Tibial nerve (tissue), 4 donors: ENCODE measurements around the gene FRZB.

Experiments used
- CTCF ChIP-seq, 5 experiments: fragments of 200-600 bp in 3 of 5; fragments of 450-650 bp in 2 of 5; sonication (generic) in 3 of 5; IDR thresholded peaks; one replicate each; pipeline ENCODE4 v1.5.1; 2016 to 2019; ENCODE audit warnings: antibody characterized with exemption in 5 of 5, mild to moderate bottlenecking in 3 of 5, moderate library complexity in 2 of 5
- EP300 ChIP-seq, 2 donors: sonication (generic); formaldehyde crosslinking; IDR thresholded peaks; one replicate each; pipeline ENCODE4 v1.6.1; 2017; ENCODE audit warnings: antibody characterized with exemption in 2 of 2, mild to moderate bottlenecking in 1 of 2
- POLR2A ChIP-seq, 2 donors: fragments of 450-650 bp; IDR thresholded peaks; one replicate each; pipeline ENCODE4 v1.6.1; 2017; ENCODE audit warnings: antibody characterized with exemption in 2 of 2, mild to moderate bottlenecking in 2 of 2, moderate library complexity in 2 of 2

- TF ChIP-seq CTCF (IDR thresholded peaks at IDR 0.05): no peak
- no peak for TF ChIP-seq POLR2A (IDR thresholded peaks at IDR 0.05)
- TF ChIP-seq EP300 (IDR thresholded peaks at IDR 0.05): no peak
These were observed 19.3 kb upstream of the FRZB start for GRCh38 chr2:182885771-182886170.
